GM12891 (cell line): Measurements from ENCODE around the gene SGO2.

Experiments
- POLR2A ChIP-seq: IDR thresholded peaks from 2 replicates; pipeline ENCODE4 v1.6.1; 2011; ENCODE audit warnings: low read depth, low read length, control low read depth
- POLR2AphosphoS5 ChIP-seq: IDR thresholded peaks from 2 replicates; pipeline ENCODE4 v1.6.1; 2011; ENCODE audit warnings: low read depth, low read length, control low read depth
- SPI1 ChIP-seq: IDR thresholded peaks from 2 replicates; pipeline ENCODE4 v1.6.1; 2011; ENCODE audit warnings: low read depth, low read length, control low read depth
- TAF1 ChIP-seq: IDR thresholded peaks from 2 replicates; pipeline ENCODE4 v1.6.1; 2011; ENCODE audit warnings: low read depth, low read length, control low read depth

DNA sequence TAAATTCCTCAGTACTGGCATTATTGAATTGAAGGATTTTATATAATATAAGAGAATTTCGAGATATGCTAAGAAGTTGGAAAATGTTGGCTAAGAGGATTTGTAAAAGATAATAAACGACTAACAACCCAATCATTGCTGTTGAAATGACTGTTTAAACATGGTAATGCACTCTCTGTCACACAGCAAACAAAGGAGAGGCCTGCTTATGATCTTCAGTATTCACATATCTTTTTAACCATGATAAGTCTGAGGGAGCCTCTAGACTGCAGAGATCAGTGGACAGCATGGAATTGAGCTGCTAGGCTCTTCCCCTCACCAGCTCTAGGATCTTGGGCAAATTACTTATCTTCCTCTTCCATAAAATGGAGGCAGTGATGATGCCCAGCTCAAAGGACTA, 18.8 kb upstream of the SGO2 start:
- TF ChIP-seq POLR2AphosphoS5 (no peak), TAF1 (no peak), POLR2A (no peak), SPI1 (no peak)
